ENCODE measurements around the gene LYPD6.
A peak's percentile ranks its signal among the peaks of the same experiment; 100 is the strongest.

Gene LYPD6

DNA sequence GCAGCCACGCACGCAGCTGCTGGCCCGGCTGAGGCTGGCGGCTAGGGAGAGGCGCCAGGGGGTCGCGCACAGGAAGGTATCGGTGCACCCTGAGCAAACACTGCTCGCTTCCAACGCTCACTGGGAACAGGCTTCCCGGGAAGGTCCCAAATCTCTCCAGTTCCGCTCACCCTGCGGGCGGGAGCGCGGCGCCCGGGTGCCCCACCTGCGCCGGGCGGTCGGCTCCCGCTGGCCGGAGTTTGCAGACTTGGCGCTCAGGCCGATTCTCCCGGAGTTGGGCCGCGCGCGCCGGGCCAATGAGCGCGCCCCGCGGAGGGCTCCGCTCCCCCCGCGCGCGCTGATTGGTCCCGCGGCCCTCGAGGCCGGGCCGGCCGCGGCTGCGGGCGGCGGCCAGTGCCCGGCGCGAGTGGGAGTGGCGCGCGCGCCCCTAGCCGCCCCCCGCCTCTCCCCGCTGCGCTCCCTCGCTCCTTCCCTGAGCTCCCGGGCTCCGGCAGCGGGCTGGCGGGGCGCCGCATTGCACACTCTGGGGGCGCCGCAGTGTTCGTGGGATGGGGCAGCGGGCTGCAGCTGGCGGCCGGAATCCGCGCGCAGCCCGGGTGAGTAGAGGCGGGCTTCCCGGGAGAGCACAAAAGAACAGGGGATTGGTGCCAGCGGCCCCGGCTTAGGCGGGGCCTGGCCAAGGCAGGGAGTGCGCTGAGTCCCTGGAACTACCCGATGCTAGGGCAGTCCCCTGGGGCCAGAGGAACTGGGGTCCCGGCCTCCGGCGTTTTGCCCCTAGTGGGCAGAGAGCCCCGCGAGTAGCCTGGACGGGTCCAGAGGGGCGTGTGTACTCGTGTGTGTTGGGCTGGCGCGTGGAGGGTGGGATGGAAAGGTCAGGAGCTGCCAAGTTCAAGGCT, at the start of gene LYPD6:
Gene LYPD6, plus strand, starts transcription at position 461 of the 896 bp plus-strand sequence. CDS start 107,122 bp downstream, outside the sequence.
- peak; percentile 84 for DNase-seq
- Mint-ChIP-seq H3K9me3 (peaks cover 5% of the 10 kb centered on the region), H3K4me3 (peak within 1 kb of the TSS; percentile 93), H3K27me3 (ENCODE audit: low read depth, poor library complexity) (peaks cover 20% of the 10 kb centered on the region), H3K4me1 (peaks cover 30% of the 10 kb centered on the region), H3K36me3 (ENCODE audit: low read depth) (peaks cover 5% of the 10 kb centered on the region), H3K27ac (peak within 1 kb of the TSS; percentile 59)
- no peak for TF ChIP-seq CTCF (IDR thresholded peaks at IDR 0.05)

- peaks cover 5% of the 10 kb centered on the region for H3K9me3 Mint-ChIP-seq
- no peak for DNase-seq
- no peaks in the 10 kb centered on the region for H3K27me3 Mint-ChIP-seq (ENCODE audit: low read depth, poor library complexity)
- H3K36me3 Mint-ChIP-seq (ENCODE audit: low read depth) = no peaks in the 10 kb centered on the region
- TF ChIP-seq CTCF (IDR thresholded peaks at IDR 0.05) = no peak
- no peak overlapping the region for H3K27ac Mint-ChIP-seq
- H3K4me3 Mint-ChIP-seq = no peak overlapping the region
- peaks cover 50% of the 10 kb centered on the region for H3K4me1 Mint-ChIP-seq
Measured at GRCh38 chr2:149281441-149281840, 48.9 kb upstream of the LYPD6 start.

DNA sequence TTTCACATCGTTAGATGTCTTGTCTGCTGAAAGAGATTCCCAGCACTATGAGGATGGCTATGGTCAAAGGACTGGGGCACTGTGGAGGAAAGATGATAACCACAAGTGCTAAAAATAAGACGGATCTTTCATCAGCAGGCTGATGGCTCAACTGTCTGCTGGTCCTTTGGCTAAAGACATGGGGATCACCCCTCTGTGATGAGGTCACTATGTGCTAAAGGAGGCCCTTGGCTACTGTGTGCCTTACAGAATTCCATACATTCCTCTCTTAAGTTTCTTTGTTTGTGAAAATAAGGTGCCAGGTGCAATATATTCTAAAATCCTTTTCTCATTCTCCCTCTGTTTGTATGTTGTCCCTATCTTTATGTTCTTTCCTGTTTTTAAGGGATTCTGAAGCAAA, 39.7 kb upstream of the LYPD6 start:
- Mint-ChIP-seq H3K27me3 (ENCODE audit: low read depth, poor library complexity) (peaks cover 4% of the 10 kb centered on the region), H3K27ac (no peak overlapping the region)

GRCh38 chr2:149291881-149292280, 38.5 kb upstream of the LYPD6 start:
- peaks cover 4% of the 10 kb centered on the region for H3K27me3 Mint-ChIP-seq (ENCODE audit: low read depth, poor library complexity)
- H3K4me1 Mint-ChIP-seq = peaks cover 18% of the 10 kb centered on the region
- TF ChIP-seq CTCF (IDR thresholded peaks at IDR 0.05) = no peak
- H3K9me3 Mint-ChIP-seq = no peaks in the 10 kb centered on the region
- H3K27ac Mint-ChIP-seq = no peak overlapping the region
- H3K4me3 Mint-ChIP-seq = no peak overlapping the region
- no peaks in the 10 kb centered on the region for H3K36me3 Mint-ChIP-seq (ENCODE audit: low read depth)
- DNase-seq = no peak

More for the DNA sequence above, 39.7 kb upstream of the LYPD6 start:
- H3K9me3 Mint-ChIP-seq = no peaks in the 10 kb centered on the region
- no peak for DNase-seq
- no peaks in the 10 kb centered on the region for H3K36me3 Mint-ChIP-seq (ENCODE audit: low read depth)
- H3K4me3 Mint-ChIP-seq = no peak overlapping the region
- peaks cover 18% of the 10 kb centered on the region for H3K4me1 Mint-ChIP-seq
- TF ChIP-seq CTCF (IDR thresholded peaks at IDR 0.05) = no peak

DNA sequence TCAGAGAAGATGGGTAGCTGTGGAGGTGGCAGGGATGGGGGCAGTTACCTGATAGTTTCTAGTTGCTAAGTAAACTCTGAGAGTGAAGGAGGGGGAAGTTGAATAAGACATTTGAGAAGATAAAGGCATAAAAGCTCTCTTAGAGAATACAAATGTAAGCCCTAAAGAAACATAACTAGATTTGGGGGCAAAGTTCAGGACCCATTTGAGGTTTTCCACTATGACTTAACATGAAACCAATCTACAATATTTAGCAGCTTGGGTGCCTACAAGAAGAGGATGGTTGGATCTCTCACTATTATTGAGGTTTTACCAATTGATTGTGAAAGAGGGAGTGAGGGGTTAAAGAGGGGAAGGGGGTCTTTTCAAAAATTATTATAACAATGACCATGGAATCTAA, 34.4 kb upstream of the LYPD6 start:
- Mint-ChIP-seq H3K4me3 (no peak overlapping the region), H3K27ac (no peak overlapping the region), H3K9me3 (peaks cover 16% of the 10 kb centered on the region), H3K27me3 (ENCODE audit: low read depth, poor library complexity) (peaks cover 6% of the 10 kb centered on the region), H3K36me3 (ENCODE audit: low read depth) (peaks cover 9% of the 10 kb centered on the region), H3K4me1 (peaks cover 6% of the 10 kb centered on the region)
- TF ChIP-seq CTCF (IDR thresholded peaks at IDR 0.05) = no peak
- no peak for DNase-seq

GRCh38 chr2:149307014-149307413, 23.4 kb upstream of the LYPD6 start:
- Mint-ChIP-seq H3K36me3 (ENCODE audit: low read depth) (no peaks in the 10 kb centered on the region), H3K27me3 (ENCODE audit: low read depth, poor library complexity) (no peaks in the 10 kb centered on the region), H3K9me3 (no peaks in the 10 kb centered on the region), H3K4me1 (peaks cover 42% of the 10 kb centered on the region), H3K4me3 (no peak overlapping the region), H3K27ac (peak overlapping the region; percentile 21)
- DNase-seq = no peak
- no peak for TF ChIP-seq CTCF (IDR thresholded peaks at IDR 0.05)
